ENCODE results near the gene SASH1. TPM values are rescaled to one million over a fixed set of nuclear protein-coding genes. Genes with fewer than 3 reads are reported as not detected.

Gene SASH1
- total RNA-seq, 1 experiment from 2014 or later: 8.9 TPM

DNA sequence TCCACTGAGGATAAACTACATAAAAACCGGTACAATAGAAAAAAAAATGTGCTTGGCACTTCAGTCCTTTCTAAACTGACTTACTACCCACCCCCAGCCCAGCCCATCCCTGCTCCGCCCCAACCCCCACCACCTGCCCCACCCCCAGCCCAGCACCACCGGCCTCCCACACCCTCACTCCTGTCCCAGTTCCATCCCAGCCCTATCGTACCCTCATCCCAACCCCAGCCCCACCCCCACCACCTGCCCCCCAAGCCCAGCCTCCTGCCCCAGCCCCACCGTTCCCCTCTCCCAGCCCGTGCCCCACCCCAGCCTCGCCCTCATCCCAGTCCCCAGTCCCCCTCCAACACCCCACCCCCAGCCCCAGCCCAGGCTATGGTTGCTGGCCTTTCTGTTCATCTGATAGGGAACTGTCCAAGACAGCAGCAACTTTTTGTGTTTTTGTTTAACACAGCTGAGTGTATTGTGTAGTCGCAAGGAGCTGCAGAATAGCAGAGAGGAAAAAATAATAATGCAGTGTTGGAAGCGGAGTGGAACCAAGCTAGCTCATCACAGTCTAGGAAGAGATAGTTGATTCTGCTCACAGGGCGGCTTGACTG lies 61.9 kb downstream of the SASH1 start:
- no peak for DNase-seq (ENCODE audit: low spot score)

DNA sequence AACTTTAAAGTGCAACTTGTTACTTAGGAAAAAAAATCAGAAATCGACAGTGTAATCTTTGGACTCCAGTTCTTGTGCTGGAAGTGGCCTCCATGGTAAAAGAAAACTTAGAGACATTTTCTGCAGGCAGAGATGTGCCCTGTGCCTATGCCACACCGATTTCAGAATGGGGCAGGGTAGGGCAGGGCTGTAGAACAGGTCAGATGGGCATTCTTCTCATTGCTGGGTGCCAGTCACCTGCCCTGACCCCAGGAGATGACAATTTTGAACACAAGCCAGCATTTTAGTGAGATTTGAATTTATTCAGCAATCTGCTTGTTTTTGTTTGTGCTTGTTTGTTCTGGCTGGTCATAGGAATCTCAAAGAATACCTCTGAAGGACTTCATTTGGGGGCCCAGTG lies 63.3 kb downstream of the SASH1 start:
- peak; percentile 21 for DNase-seq (ENCODE audit: low spot score)

DNA sequence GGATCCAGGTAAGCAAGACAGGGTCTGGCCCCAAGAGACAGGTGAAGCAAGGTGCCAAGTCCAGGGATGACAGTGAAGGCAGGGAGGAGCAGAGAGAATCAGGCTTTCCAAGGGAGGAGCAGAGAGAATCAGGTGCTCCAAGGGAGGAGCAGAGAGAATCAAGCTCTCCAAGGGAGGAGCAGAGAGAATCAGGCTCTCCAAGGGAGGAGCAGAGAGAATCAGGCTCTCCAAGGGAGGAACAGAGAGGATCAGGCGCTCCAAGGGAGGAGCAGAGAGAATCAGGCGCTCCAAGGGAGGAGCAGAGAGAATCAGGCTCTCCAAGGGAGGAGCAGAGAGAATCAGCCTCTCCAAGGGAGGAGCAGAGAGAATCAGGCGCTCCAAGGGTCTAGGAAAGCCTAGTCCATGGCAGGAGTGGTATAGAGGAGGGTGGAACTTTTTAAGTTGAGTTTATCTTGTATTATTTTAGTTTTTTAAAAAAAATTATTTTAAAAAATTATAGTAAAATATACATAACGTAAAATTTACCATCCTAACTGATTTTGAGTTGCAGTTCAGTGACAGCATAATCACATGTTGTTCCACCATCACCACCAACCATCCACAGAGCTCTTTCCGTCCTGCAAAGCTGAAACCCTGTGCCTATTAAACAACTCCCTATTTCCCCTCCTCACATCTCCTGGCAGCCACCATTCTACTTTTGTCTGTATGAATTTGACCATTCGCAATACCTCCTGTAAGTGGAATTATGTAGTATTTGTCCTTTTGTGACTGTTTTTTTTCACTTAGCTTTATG lies 64.1 kb downstream of the SASH1 start:
- DNase-seq (ENCODE audit: low spot score): no peak

DNA sequence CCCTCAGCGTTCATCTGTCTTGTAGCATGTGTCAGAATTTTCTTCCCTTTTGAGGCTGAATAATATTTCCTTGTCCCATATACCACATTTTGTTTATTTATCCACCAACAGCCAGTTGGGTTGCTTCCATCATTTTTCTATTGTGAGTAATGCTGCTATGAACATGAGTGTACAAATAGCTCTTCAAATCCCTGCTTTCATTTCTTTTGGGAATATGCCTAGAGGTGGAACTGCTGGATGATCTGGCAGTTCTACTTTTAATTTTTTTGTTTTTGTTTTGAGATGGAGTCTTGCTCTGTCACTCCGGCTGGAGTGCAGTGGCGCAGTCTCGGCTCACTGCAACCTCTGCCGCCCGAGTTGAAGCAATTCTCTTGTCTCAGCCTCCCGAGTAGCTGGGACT lies 64.7 kb downstream of the SASH1 start:
- DNase-seq (ENCODE audit: low spot score): no peak

DNA sequence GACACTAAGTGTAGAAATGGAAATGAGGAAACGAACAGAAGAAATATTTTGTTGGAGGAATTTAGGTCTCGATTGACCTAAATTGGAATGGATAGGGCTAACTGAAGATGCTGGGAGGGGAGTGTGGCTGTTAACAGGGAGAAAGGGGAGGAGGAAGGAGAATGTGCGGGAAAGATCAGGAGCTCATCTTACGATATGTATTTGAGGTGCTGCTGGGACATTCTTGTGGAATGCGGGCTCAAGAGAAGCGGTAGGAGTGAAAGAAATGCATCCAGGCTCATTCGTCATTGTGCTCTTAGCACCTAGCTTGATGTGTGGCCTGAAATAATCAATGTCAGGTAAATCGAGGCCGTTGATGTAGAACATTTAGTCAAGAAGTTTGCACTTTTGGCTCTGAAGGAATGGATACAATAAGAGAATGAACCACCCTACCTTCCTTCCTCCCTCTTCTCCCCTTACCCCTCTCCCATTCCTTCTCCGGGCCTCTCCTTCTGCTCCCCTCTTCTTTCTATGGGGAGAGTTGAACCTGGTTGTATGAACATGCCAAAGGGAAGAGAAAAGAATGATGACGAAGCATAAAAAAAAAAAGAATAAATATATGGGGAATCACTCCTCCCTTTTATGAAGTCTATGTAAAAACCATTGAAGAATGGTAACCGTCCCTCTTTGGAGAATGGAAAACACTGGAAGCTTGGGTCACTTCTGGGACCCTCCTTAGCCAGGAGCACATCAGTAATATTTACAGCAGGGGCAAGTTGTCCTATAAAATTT lies 70.9 kb downstream of the SASH1 start:
- DNase-seq (ENCODE audit: low spot score): no peak

DNA sequence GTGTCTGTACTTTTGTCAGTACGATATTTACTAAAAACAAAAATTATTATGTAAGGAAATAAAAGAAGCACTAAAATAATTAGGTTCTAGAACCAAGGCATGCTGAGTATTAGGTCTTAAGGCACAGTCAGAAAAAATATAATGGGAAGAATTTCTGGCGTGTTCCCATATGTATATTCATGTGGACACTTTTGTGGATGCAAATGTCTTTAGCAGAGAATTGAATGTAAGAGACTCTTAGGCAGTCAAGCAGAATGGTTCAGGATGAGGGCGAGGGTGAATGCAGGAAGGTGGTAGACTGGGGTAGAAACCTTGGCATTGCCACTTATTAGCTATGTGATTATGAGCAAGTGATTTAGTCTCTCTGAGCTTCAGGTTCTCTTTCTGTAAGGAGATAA lies 71.5 kb downstream of the SASH1 start:
- no peak for DNase-seq (ENCODE audit: low spot score)

DNA sequence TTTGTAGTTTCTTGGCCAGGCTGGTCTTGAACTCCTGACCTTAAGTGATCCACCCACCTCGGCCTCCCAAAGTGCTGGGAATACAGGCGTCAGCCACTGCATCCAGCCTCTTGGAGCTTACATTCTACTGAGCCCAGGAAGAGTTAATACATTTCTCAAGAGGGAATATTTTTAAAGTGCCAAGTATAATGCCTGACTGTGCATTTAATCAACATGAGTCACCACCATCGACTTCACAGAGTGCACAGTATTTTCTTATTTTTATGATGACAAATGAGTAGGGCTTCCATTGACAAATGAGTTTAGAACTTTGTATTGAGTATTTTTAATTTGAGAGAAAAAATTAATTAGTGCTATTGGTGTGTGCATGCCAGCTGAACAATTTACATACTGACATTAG lies 72.2 kb downstream of the SASH1 start:
- peak; percentile 21 for DNase-seq (ENCODE audit: low spot score)

DNA sequence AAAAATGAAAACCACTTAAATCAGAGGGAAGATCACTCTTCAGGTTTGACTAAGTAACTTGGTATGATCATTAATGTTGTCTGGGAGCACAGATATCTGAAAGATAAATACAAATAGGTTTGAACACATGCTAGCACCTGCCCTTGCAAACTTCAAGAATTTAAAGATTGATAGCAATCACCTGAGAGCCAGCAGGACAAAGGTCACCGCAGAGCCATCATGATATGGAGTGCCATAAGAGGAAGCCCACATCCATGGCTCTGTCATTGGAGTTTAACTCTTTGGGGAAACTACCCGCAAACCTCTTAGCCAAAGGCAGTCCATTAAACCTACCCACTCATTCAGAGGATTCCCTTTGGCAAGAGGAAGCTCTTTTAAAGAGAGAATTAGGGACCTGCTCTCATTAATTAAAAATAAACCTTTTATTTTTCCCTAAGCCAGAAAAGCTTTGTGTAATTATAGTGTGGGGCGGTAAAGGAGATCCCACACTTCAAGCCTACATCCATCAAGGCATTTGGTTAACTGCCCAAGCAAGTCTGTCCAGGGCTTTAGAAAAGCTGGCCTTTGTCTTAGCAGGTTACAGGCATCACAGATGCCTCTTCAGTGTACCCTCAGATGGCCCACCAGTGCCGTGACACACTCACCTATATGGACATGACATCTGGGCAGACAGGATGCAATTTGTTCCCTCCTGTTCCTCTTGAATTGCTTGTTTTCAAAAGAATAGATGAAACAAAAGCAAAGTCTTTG lies 73.0 kb downstream of the SASH1 start:
- DNase-seq (ENCODE audit: low spot score): no peak

DNA sequence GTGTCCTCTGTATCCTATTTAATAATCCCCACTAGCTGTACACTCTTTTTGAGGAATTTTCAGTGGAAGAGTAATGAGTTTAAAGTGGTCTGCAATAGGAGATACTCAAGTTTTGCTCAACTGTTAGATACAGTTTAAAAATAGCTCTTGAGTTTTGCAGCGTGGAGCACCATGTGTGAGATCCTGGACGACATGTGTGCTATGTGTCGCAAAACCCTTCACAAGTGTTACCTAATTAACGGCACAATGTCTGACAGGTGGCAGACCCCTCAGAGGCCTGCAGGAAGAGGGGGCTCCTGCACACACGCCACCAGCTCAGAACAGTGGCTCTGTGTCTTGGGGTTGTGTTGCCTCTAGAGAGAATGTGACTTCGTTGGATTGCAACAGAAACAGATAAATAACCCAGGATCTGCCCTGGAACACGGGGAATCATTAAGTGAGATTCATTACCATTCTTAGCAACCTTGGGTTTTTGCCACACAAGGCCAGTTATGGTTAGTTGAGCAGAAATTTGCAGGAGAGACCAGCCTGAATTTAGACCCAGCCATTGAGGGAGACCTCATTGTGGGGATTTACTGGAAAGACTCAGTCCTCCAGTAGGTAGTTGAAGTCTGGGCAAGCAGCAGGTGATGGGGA lies 73.8 kb downstream of the SASH1 start:
- no peak for DNase-seq (ENCODE audit: low spot score)

DNA sequence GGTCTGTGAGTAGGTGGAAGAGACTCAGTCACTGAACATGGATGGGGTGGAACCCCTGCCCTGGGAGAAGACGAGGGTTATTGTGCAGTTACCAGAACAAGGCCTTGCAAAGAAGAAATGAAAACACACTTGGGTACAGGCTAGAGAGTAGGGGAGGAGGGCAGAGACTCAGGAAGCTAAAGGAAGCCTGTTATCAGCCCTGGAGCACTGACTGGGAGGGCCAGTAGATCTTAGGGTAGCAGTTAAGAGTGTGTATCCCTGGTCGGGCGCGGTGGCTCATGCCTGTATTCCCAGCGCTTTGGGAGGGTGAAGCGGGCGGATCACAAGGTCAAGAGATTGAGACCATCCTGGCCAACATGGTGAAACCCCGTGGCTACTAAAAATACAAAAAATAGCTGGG lies 74.4 kb downstream of the SASH1 start:
- no peak for DNase-seq (ENCODE audit: low spot score)

DNA sequence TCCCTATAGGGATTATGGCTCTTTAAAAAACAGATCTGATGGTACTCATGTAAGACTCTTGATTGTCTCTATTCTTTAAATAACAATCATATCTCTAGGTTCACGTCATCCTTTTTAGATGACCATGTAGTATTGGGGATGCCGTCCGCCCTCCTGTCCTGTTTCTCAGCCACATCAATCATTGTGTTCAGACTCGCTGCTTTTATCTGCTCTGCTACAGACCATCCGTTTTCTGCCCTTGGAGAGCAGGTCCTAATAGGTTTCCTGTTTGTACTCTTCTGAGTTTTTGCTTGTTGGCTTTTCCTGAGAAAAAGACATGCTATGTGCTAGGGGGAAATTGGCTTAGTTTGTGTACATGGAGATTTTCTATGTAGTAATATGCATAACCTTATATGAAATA lies 76.8 kb downstream of the SASH1 start:
- no peak for DNase-seq (ENCODE audit: low spot score)

DNA sequence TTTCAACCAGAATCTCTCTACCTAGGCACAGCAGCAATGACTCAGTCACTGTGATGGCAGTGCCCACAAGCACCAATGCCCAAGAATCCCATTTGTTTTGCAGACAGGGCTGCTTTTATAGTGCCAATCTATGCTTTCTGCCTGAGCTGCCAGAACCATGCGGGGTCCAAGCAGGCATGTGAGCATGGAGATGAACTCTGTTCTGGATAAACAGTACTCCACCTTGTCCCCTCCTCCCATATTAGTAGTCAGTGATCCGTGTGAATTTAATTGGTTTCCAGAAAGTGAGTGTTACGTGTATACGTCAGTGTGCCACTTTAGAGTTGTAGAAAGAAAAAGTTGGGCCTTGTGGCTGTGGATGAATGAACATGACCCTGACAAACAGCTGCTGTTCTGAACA lies 79.4 kb downstream of the SASH1 start:
- DNase-seq (ENCODE audit: low spot score): no peak

DNA sequence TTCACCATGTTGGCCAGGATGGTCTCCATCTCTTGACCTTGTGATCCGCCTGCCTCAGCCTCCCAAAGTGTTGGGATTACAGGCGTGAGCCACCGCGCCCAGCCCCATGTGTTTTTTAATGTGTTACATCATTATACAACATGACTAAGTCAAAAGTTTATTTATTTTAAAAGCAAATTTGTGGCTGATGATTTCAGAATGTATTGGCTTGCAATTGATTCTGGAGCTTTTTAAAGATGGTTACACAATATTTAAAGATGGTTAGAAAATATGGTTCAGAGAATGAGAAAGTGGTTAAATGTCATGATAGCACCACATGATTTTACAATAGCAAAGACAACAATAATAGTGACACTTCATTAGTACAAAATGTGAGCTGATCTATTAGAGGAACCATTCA lies 80.5 kb downstream of the SASH1 start:
- DNase-seq (ENCODE audit: low spot score): no peak

DNA sequence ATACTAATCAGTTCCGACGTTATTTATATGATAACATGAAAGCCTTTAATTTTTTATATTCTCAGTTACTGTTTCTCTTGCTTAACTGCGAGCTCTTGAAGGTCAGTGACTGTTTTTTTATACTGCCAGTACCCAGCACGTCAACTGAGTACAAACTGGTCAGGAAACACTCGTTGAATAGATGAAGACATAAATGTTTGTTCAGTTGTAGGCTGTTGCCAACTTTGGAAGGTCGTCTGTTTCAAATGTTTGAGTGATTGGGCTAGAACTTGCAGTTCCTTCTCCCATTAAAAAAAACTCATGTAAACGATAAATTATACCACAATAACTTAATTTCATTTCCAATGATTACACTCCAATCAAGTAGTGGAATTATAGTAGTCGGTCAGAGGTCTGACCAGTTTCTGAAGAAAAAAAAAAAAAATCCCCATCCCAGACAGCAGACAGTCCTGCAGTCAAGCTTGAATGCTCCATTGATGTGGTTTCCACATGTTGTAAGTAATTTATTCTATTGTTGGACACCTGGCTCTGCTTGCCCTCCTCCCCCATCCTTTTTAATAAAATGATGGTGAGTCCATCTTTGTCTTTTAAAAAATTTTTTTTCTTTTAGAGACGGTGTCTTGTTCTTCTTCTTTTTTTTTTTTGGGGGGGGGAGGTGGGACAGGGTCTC lies 81.1 kb downstream of the SASH1 start:
- no peak for DNase-seq (ENCODE audit: low spot score)

DNA sequence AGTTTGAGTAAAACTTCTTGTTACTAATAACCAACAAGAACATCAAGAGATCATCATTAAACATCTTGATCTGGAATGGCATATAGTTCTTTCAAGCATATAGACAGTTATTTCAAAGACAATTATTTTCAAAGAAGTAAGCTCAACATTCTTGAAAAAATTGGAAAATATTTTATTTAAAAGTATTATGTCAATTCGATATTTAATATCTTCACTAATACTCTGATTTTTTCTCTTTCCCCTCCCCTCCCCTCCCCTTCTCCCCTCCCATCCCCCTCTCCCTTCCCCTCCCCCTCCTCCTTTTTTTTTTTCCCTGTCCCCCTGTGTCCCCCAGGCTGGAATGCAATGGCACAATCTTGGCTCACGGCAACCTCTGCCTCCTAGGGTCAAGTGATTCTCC lies 82.8 kb downstream of the SASH1 start:
- DNase-seq (ENCODE audit: low spot score): no peak

DNA sequence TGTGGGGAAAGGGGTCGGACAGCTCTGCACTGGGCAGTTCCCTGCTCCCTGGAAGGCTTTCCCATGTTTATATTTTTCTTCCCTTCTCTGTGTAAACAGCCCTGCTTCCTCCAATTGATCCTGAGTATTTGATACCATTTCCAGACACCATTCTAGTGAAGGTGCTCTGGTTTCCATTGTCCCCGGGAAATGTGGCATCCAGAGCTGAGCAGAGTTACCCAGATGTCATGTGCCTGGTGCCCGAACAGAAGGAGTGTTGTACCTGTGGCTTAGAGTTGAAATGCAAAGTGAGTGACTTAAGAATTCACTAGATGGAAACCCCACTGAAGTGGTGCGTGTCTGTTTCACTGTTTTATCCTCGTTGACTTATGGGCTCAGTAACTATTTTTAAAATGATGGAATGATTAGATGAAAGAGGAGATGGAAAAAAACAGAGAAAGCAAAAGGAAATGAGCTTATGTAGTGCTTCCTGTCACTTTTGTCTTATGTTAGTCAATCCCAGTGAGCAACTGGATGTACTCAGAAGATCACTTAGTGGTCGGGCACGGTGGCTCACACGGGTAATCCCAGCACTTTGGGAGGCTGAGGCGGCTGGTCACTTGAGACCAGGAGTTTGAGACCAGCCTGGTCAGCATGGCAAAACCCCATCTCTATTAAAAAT lies 83.8 kb downstream of the SASH1 start:
- DNase-seq (ENCODE audit: low spot score): no peak

DNA sequence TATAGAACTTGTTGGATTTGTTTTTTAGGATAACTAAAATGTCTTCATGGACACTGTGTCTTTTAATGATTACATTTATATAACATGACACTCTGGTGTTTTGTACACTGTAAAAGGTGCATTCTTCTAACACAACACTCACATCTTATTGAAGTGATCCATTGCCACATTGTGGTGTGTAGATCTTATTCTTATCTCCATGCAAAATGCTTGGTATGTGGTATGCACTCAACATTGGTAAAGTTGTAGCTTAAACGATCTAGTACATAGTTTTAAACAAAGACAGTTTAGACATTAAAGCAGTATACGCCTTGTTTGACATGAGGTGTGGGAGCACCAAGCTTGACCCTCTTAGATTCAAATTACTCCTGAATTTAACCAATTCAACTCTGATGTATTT lies 84.7 kb downstream of the SASH1 start:
- no peak for DNase-seq (ENCODE audit: low spot score)

DNA sequence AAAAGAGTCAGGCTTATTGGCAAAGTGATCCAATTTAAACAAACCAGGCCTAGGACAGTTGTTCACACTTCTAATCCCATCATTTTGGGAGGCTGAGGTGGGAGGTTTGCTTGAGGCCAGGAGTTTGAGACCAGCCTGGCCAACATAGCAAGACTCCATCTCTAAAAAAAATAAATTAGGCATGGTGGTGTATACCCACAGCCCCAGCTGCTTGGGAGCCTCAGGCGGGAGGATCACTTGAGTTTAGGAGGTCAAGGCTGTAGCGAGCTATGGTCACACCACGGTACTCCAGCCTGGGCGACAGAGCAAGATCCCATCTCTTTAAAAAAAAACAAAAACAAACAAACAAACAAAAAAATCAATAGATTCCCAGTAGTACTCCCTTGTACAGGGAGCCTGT lies 86.8 kb downstream of the SASH1 start:
- no peak for DNase-seq (ENCODE audit: low spot score)

DNA sequence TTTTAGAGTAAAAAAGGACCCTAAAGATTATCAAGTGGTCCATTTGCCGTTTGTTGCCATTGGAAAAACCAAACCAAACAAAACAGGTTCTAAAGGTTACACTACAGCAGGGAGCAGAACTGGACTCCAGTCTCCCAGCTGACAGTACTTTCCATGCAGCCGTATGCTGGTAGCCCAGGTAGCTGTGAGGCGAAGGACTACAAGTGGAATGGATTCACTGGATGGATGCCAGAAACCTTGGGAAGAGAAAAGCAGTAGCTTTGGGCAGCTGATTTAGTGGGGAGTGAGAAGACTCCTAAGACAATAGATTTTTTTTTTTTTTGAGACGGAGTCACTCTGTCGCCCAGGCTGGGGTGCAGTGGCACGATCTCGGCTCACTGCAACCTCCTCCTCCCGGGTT lies 88.3 kb downstream of the SASH1 start:
- DNase-seq (ENCODE audit: low spot score): no peak

DNA sequence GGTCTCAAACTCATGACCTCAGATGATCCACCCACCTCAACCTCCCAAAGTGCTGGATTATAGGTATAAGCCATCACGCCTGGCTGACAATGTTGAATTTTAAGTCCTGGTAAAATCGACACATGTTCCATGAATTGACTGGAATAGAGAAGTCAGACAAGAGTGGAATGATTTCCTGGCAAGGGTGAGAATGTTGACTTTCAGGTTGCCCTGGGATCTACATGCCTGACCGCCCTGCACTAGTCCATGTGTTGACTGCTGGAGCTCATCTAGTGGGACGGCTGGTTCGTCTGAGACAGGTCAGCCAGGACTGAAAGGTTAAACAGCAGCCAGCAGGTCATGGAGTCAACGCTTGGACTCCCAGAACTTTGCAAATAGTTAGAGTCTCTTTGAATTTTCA lies 88.8 kb downstream of the SASH1 start:
- no peak for DNase-seq (ENCODE audit: low spot score)

DNA sequence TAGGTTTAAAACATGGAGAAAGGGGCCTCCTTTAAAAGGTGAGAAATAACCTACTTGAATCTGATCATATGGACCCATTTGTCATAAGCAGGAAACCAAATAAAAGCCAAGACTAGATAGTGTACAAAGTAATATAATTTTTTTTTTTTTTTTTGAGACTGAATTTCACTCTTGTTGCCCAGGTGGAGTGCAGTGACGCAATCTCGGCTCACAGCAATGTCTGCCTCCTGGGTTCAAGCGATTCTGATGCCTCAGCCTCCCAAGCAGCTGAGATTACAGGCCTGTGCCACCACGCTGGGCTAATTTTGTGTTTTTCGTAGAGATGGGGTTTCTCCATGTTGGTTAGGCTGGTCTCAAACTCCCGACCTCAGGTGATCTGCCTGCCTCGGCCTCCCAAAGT lies 89.2 kb downstream of the SASH1 start:
- no peak for DNase-seq (ENCODE audit: low spot score)
